Stimulated activated CD4-positive, alpha-beta T cell treated with anti-CD3 and anti-CD28 coated beads, Interleukin-4, amount 100 ng/mL, for 1 hour (primary cell): ENCODE data around the gene GNAS-AS1.

Source experiments
- DNase-seq: peaks from one replicate; pipeline ENCODE4 v3.0.0-alpha.2; 2020

The GNAS-AS1 gene

GRCh38 chr20:58850693-58851174 lies at the start of gene GNAS-AS1:
GNAS-AS1 (minus strand) TSS chr20:58850902.
- peak; percentile 84 for DNase-seq

DNA sequence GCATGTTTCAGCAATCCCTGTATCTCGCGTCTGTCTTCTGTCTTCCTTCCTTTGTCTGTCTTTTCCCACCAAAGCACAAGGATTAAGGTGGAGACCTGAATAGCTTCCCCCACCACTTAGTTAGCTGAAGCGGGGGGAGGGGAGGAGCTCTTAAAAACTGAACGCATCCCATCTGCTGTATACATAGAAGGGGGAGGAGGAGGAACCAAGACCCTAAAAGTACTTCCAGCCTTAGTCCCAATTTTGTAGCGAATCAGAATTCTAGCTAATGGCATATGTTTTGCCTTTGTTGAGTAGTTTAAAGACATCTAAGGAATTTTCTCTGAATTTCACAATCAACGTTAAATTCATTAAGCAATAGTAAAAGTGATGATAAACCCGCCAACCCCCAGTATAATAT lies 49.7 kb upstream of the GNAS-AS1 start:
- DNase-seq, result no peak

GRCh38 chr20:58899512-58899911 lies 48.8 kb upstream of the GNAS-AS1 start:
- no peak for DNase-seq

- DNase-seq, result no peak
These were observed 48.1 kb upstream of the GNAS-AS1 start for GRCh38 chr20:58898629-58899408.

- no peak for DNase-seq
These were observed 46.8 kb upstream of the GNAS-AS1 start for GRCh38 chr20:58897488-58897887.

DNA sequence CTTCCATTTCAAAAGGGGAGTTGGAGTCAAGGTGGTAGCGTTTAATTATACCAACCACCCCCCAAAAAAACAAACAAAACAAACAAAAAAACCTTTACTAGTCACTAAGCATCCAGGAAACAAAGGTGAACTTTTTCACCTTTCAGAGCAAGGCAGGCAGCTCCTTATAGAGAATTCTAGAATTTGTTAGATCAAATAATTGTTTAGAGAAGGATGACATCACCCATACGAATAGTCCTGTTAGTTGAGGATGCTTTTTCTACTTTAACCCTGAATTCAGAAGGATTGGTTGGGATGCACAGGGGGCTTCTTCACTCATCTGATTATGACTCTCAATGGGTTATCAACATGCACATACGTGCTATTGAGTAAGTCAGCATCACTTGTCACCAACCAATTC lies 46.1 kb upstream of the GNAS-AS1 start:
- no peak for DNase-seq

- no peak for DNase-seq
These were observed 44.9 kb upstream of the GNAS-AS1 start for GRCh38 chr20:58895448-58896180.

GRCh38 chr20:58894652-58895447 lies 44.1 kb upstream of the GNAS-AS1 start:
- no peak for DNase-seq

DNA sequence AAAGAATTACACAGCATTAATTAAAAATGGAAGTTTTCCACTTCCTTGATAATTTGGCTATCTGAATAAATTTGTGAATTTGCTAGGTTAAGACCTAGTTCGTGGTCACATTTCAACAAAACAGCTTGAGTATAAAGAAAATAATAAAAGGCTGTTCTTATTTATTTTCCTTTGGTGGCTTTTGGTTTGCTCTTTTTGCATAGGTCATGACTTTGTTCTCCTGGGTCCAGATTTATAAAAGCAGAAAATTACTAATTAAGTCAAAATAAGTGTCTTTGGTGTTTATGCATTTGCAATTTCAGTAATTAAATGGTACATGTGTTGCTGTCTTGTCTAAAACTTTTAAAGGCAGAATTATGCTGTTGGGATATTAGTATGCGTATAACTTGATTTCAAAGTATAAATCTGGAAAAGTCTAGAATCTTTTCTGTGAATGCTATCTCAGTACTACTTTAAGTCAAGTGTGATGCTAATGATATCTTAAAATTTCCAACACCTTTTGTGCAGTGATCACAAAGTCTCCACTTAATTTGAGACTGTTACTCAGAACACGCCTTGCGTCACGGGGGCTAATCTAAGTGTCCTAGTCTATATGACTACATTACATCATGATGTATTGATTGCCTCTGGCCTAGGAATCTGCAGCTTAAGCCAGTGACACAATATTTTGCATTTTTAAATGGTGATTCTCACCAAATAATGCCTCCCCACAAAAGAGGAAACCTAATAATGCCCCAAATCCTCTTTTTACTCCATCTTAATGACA lies 42.8 kb upstream of the GNAS-AS1 start:
- peak; percentile 38 for DNase-seq

- DNase-seq, result no peak
These were observed 42.2 kb upstream of the GNAS-AS1 start for GRCh38 chr20:58892932-58893224.

- DNase-seq, result peak; percentile 79
These were observed 41.6 kb upstream of the GNAS-AS1 start for GRCh38 chr20:58892141-58892931.

- DNase-seq, result peak; percentile 46
These were observed 41.0 kb upstream of the GNAS-AS1 start for GRCh38 chr20:58891718-58892140.

DNA sequence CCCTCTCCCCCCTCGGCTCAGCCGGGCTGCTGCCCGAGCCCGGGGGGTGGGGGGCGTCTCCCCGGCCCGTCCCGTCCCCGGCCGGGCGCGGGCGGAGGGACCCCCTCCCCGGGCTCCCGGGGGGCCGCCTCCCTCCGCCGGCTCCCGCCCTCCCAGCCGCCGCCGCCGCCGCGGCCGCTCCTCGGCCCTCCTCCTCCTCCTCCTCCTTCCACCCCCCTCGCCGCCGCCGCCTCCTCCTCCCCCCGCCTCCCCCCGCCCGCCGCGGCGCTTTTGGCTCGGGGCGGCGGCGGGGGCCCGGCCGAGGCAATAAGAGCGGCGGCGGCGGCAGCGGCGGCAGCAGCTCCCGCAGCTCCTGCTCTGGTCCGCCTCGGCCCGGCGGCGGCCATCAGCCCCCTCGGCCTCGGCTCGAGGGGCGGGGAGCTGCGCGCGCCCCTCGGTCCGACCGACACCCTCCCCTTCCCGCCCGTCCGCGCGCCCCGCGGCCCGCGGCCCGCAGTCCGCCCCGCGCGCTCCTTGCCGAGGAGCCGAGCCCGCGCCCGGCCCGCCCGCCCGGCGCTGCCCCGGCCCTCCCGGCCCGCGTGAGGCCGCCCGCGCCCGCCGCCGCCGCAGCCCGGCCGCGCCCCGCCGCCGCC lies 40.5 kb upstream of the GNAS-AS1 start:
- peak; percentile 79 for DNase-seq

GRCh38 chr20:58890518-58891085 lies 39.9 kb upstream of the GNAS-AS1 start:
- DNase-seq, result peak; percentile 72

DNA sequence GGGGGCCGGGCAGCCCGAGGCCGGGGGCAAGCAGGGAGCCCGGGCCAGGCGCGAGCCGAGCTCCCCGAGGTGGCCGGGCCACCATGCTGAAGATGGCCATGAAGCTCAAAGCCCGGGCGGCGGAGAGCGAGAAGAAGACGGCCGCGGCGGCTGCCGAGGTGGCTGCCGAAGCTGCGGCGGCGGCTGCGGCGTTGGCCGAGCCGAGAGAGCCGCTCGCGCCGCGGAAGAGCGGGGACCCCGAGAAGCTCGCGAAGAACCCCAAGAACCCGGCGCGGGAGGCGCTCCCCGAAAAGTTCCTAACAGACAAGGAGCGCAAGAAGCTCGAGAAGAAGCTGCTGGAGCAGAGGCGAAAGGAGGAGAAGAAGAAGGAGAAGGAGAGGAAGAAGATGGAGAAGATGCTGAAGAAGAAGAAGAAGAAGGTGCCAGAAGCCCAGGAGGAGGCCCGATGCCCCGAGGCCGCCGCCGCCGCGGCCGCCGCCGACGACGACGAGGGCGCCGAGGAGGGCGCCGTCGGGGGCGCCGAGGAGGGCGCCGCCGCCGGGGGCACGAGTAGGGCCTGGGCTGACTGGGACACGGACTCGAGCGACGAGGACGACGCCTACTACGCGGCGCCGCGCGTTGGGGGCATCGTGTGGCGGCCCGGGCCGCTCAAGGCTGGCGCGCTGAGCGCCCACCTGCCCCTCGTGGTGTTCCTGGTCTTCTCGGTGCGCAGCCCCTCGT lies 39.3 kb upstream of the GNAS-AS1 start:
- DNase-seq, result peak; percentile 51

DNA sequence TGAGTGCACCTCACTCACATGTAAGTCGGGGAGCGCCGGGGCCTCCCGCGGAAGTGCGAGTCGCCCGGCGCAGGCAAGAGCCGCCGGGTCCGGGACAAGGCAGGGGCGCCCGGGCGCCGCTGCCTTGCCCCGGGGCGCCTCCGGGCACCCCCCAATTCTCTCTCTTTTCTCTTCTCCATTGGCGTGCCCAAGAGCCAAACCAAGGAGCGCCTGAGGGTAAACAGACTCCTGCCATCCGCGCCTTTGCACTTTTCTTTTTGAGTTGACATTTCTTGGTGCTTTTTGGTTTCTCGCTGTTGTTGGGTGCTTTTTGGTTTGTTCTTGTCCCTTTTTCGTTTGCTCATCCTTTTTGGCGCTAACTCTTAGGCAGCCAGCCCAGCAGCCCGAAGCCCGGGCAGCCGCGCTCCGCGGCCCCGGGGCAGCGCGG lies 38.6 kb upstream of the GNAS-AS1 start:
- no peak for DNase-seq

- peak; percentile 81 for DNase-seq
These were observed 38.0 kb upstream of the GNAS-AS1 start for GRCh38 chr20:58888521-58889333.

DNA sequence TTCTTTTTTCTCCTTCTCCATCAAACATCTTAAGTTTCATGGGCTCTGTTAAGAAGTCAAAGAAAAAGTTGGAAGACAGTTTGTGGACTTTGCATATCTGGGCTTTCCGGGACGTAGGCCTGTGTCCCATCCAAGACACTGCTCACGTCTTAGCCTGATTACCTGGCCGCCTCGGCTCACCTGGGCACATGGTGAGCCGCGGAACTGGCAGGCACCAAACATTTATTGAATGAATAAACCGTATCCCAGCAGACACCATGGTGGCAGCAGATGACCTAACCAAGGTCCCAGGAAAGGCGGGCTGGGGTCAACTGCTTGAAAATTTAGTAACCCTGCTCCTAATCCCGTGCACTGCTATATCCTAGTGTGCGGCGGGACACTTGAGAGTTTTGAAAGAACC lies 37.4 kb upstream of the GNAS-AS1 start:
- DNase-seq, result no peak

- DNase-seq, result no peak
These were observed 35.8 kb upstream of the GNAS-AS1 start for GRCh38 chr20:58886546-58886945.
